GM19193 (cell line): ENCODE data around the gene IDUA.

Source experiments
- POLR2A ChIP-seq: IDR thresholded peaks from 4 replicates; pipeline ENCODE4 v1.6.1; 2011; ENCODE audit not compliant: insufficient read depth, insufficient read length; ENCODE audit errors: extremely low read depth

IDUA gene

GRCh38 chr4:970854-971520 is 15.9 kb upstream of the IDUA start:
- no peak for TF ChIP-seq POLR2A

GRCh38 chr4:971666-972500 is 15.0 kb upstream of the IDUA start:
- TF ChIP-seq POLR2A: no peak

- TF ChIP-seq POLR2A: no peak
Observed at GRCh38 chr4:972651-973424, 14.0 kb upstream of the IDUA start.

GRCh38 chr4:973431-974397 is 13.1 kb upstream of the IDUA start, which contains the start of gene DGKQ:
Gene DGKQ, minus strand, starts transcription at chr4:973569. Its CDS starts 87 bp downstream, at chr4:973482.
- peak; percentile 42 for TF ChIP-seq POLR2A

GRCh38 chr4:974668-975067 is 12.2 kb upstream of the IDUA start:
- no peak for TF ChIP-seq POLR2A

- no peak for TF ChIP-seq POLR2A
Observed at GRCh38 chr4:978957-979701, 7.7 kb upstream of the IDUA start.

- TF ChIP-seq POLR2A: no peak
Observed at GRCh38 chr4:982291-982690, 4.6 kb upstream of the IDUA start.

- TF ChIP-seq POLR2A: no peak
Observed at GRCh38 chr4:982814-983213, 4.0 kb upstream of the IDUA start.

GRCh38 chr4:984336-985054 is 2.3 kb upstream of the IDUA start:
- no peak for TF ChIP-seq POLR2A

- TF ChIP-seq POLR2A: no peak
Observed at GRCh38 chr4:985123-985830, 1.6 kb upstream of the IDUA start.

GRCh38 chr4:986428-986878 is 391 bp upstream of the IDUA start:
- no peak for TF ChIP-seq POLR2A
